ENCODE data around the gene DEPDC5.

DNA sequence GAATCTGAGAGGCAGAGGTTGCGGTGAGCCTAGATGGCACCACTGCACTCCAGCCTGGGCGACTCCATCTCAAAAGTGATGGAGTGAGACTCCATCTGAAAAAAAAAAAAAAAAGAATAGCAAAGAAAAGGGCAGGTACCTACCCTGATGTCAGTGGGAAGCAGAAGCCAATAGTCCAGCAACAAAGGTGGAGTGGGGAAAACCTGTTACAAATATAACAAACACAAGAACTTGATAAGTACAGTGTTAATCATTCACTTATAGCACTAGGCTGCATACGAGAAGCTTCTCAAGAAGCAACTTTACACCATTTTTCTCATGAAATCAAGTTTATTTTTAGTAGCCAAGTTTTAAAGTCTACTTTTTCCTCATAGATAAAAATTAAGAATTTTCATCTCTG is 128.0 kb downstream of the DEPDC5 start:
- TF ChIP-seq TAF1 (IDR thresholded peaks at IDR 0.05; ENCODE audit: control insufficient read depth, extremely low read depth, insufficient read depth, low read length, severe bottlenecking) (no peak), FIP1L1 (IDR thresholded peaks at IDR 0.05; ENCODE audit: low read depth, low read length, poor library complexity, severe bottlenecking) (no peak), CREM (IDR thresholded peaks at IDR 0.05; ENCODE audit: low read depth) (no peak), MXI1 (IDR thresholded peaks at IDR 0.05; ENCODE audit: low read depth, low read length) (no peak)

Measured in K562 (cell line).